Spleen (tissue), 11 donors: ENCODE data around the gene CELF1. TPM values are rescaled to one million over a fixed set of nuclear protein-coding genes. Genes with fewer than 3 reads are reported as not detected.

Source experiments
- DNase-seq: peaks from one replicate; pipeline ENCODE4 v3.0.0-alpha.2; 2020
- H3K27ac ChIP-seq, 8 donors: fragments of 200-600 bp; sonication (generic) in 7 of 8; 1 replicate in 4 of 8; 2 replicates in 4 of 8; pipeline versions ENCODE4 v1.5.0 to v1.8.0; 2016 to 2021; ENCODE audit warnings: inconsistent platforms in 4 of 8, mild to moderate bottlenecking in 4 of 8, moderate library complexity in 1 of 8
- H3K27me3 ChIP-seq, 7 donors: fragments of 200-600 bp; sonication (generic) in 6 of 7; replicated peaks in 1 of 7; 1 replicate in 4 of 7; 2 replicates in 3 of 7; pipeline versions ENCODE4 v1.5.0 to v1.8.0; 2016 to 2021; ENCODE audit warnings: inconsistent platforms in 3 of 7, mild to moderate bottlenecking in 1 of 7
- H3K36me3 ChIP-seq, 6 donors: fragments of 200-600 bp; sonication (generic) in 5 of 6; 1 replicate in 4 of 6; 2 replicates in 2 of 6; pipeline versions ENCODE4 v1.5.0 to v1.8.0; 2016 to 2021; ENCODE audit warnings: inconsistent platforms in 2 of 6
- H3K4me1 ChIP-seq, 6 donors: fragments of 200-600 bp; sonication (generic) in 5 of 6; 1 replicate in 3 of 6; 2 replicates in 3 of 6; pipeline versions ENCODE4 v1.5.0 to v1.8.0; 2016 to 2021; ENCODE audit warnings: inconsistent platforms in 3 of 6
- H3K4me3 ChIP-seq, 8 donors: fragments of 200-600 bp; sonication (generic) in 7 of 8; 1 replicate in 4 of 8; 2 replicates in 4 of 8; pipeline versions ENCODE4 v1.5.0 to v1.8.0; 2016 to 2021; ENCODE audit warnings: inconsistent platforms in 4 of 8, mild to moderate bottlenecking in 4 of 8, moderate library complexity in 2 of 8
- H3K9me3 ChIP-seq, 8 donors: fragments of 200-600 bp; sonication (generic) in 7 of 8; 1 replicate in 4 of 8; 2 replicates in 4 of 8; pipeline versions ENCODE4 v1.5.0 to v1.8.0; 2016 to 2021; ENCODE audit warnings: inconsistent platforms in 4 of 8
- CTCF ChIP-seq, 11 experiments: fragments of 200-600 bp in 7 of 11; fragments of 450-650 bp in 4 of 11; sonication (generic) in 4 of 11; IDR thresholded peaks in 8 of 11; conservative IDR thresholded peaks in 3 of 11; 1 replicate in 7 of 11; 2 replicates in 4 of 11; pipeline versions ENCODE4 v1.4.0 to v1.8.0; 2016 to 2021; ENCODE audit warnings: antibody characterized with exemption in 11 of 11, inconsistent platforms in 4 of 11, mild to moderate bottlenecking in 1 of 11
- POLR2A ChIP-seq, 3 donors: fragments of 450-650 bp; IDR thresholded peaks; one replicate each; pipeline ENCODE4 v1.5.1; 2017; ENCODE audit warnings: antibody characterized with exemption in 3 of 3, mild to moderate bottlenecking in 1 of 3
- POLR2AphosphoS5 ChIP-seq, 3 donors: sonication (generic); formaldehyde crosslinking; IDR thresholded peaks; one replicate each; pipeline ENCODE4 v1.5.1; 2017; ENCODE audit warnings: antibody characterized with exemption in 3 of 3
- WGBS, 5 donors: extraction: QIAGEN DNeasy Blood & Tissue Kit in 3 of 5; methylation state at CpG; one replicate each; pipeline versions ENCODE4 v1.1.5 to v1.1.7; 2013 to 2018; 5-methylcytosine and 5-hydroxymethylcytosine counted together
- intact Hi-C: fragments of 100-400 bp; cut with DNase I; formaldehyde crosslinking; loops from one replicate; pipeline ENCODE4 v1.15.0; 2023; ENCODE audit warnings: low total_unique reads
- polyA plus RNA-seq, 3 donors: library from polyadenylated mRNA; stranded (reverse); fragments of 200-250 nt; gene quantifications; one replicate each; pipeline ENCODE4 v1.2.1, GENCODE V29; 2013
- total RNA-seq, 7 donors: library from RNA; depleted of rRNA in 3 of 7; stranded (reverse); fragments of >200 nt in 3 of 7; fragmentation: NEBNext Ultra II Directional in 4 of 7; extraction: Animal tissue kit (Norgen Biotek cat#: 25700) in 4 of 7; gene quantifications; one replicate each; pipeline versions ENCODE4 v1.1.0 to v1.2.1, GENCODE V29; 2016 to 2021
- donor health status: healthy with polysubstance abuse.
- donor health status: DM: no; HTN: no; CAD: no; lungs with moderate emphysema.
- donor health status: DM: no; HTN: no; CAD: no.
- donor health status: Bipolar disorder and iron deficiency.
- donor health status: healthy.
- donor health status: DM: no; HTN: no; CAD: no.
- donor health status: DM: yes; HTN: yes; CAD: no.

CELF1 gene
- total and polyA plus RNA-seq, 10 donors: 18.5 to 171 (median 116) TPM

GRCh38 chr11:47426062-47426956, 126.6 kb downstream of the CELF1 start, which contains the start of gene PSMC3:
TSS of gene PSMC3 (minus strand) at chr11:47426439. CDS start at chr11:47426279, 160 bp downstream.
- H3K27me3 ChIP-seq: no peaks in the 10 kb centered on the region
- peak within 1 kb of the TSS; percentile 55 to 94 (median 92) for H3K27ac ChIP-seq
- WGBS, 5 donors: 0 to 1% (median 1%) methylated on average over 53 to 62 of the region's 62 CpGs
- peak within 1 kb of the TSS; percentile 58 to 94 (median 90) for H3K4me3 ChIP-seq
- peaks cover 11 to 30% (median 20%) of the 10 kb centered on the region in 6 donors for H3K4me1 ChIP-seq
- intact Hi-C loops: no loop called here
- H3K9me3 ChIP-seq: no peaks in the 10 kb centered on the region
- H3K36me3 ChIP-seq: peaks cover 8 to 40% (median 36%) of the 10 kb centered on the region in 6 donors
- DNase-seq: peak; percentile 99
- TF ChIP-seq POLR2A (IDR thresholded peaks at IDR 0.05) (peak in 1 of 3 donors; percentile 39), CTCF (IDR thresholded peaks at IDR 0.05 in 8 of 11, conservative IDR thresholded peaks at IDR 0.05 in 3 of 11) (peak in 2 of 11 experiments; percentile 9 to 31), POLR2AphosphoS5 (IDR thresholded peaks at IDR 0.05) (peak; percentile 77 to 92 (median 91))

GRCh38 chr11:47425611-47426010, 127.3 kb downstream of the CELF1 start:
- H3K27ac ChIP-seq: peak overlapping the region; percentile 55 to 94 (median 92)
- TF ChIP-seq CTCF (IDR thresholded peaks at IDR 0.05 in 8 of 11, conservative IDR thresholded peaks at IDR 0.05 in 3 of 11) (no peak), POLR2A (IDR thresholded peaks at IDR 0.05) (no peak), POLR2AphosphoS5 (IDR thresholded peaks at IDR 0.05) (no peak)
- peaks cover 8 to 47% (median 42%) of the 10 kb centered on the region in 6 donors for H3K36me3 ChIP-seq
- 0 to 2% (median 1%) methylated on average over 14 of the region's 14 CpGs for WGBS, 5 donors
- no peaks in the 10 kb centered on the region for H3K27me3 ChIP-seq
- intact Hi-C loops: no loop called here
- no peaks in the 10 kb centered on the region for H3K9me3 ChIP-seq
- DNase-seq: no peak
- H3K4me3 ChIP-seq: peak overlapping the region; percentile 58 to 94 (median 90)
- H3K4me1 ChIP-seq: peaks cover 11 to 30% (median 20%) of the 10 kb centered on the region in 6 donors

GRCh38 chr11:47418454-47419259, 134.3 kb downstream of the CELF1 start:
- H3K27ac ChIP-seq: peak overlapping the region in 1 of 8 donors; percentile 5
- no peak for DNase-seq
- H3K27me3 ChIP-seq: no peaks in the 10 kb centered on the region
- H3K4me1 ChIP-seq: peaks cover 0 to 19% (median 7%) of the 10 kb centered on the region in 6 donors
- TF ChIP-seq CTCF (IDR thresholded peaks at IDR 0.05 in 8 of 11, conservative IDR thresholded peaks at IDR 0.05 in 3 of 11) (no peak), POLR2AphosphoS5 (IDR thresholded peaks at IDR 0.05) (peak; percentile 25 to 66 (median 53)), POLR2A (IDR thresholded peaks at IDR 0.05) (no peak)
- intact Hi-C loops: no loop called here
- H3K4me3 ChIP-seq: no peak overlapping the region
- WGBS, 5 donors: 90 to 93% (median 92%) methylated on average over 19 to 23 of the region's 23 CpGs
- peaks cover 0 to 100% (median 84%) of the 10 kb centered on the region in 6 donors for H3K36me3 ChIP-seq
- no peaks in the 10 kb centered on the region for H3K9me3 ChIP-seq
